ENCODE data around the gene LAMA1.

- TF ChIP-seq, protein P1, sequence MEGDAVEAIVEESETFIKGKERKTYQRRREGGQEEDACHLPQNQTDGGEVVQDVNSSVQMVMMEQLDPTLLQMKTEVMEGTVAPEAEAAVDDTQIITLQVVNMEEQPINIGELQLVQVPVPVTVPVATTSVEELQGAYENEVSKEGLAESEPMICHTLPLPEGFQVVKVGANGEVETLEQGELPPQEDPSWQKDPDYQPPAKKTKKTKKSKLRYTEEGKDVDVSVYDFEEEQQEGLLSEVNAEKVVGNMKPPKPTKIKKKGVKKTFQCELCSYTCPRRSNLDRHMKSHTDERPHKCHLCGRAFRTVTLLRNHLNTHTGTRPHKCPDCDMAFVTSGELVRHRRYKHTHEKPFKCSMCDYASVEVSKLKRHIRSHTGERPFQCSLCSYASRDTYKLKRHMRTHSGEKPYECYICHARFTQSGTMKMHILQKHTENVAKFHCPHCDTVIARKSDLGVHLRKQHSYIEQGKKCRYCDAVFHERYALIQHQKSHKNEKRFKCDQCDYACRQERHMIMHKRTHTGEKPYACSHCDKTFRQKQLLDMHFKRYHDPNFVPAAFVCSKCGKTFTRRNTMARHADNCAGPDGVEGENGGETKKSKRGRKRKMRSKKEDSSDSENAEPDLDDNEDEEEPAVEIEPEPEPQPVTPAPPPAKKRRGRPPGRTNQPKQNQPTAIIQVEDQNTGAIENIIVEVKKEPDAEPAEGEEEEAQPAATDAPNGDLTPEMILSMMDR (IDR thresholded peaks at IDR 0.05), result no peak
- TF ChIP-seq POLR2AphosphoS5 (IDR thresholded peaks at IDR 0.05) (no peak), POLR2A (IDR thresholded peaks at IDR 0.05) (no peak), EP300 (IDR thresholded peaks at IDR 0.05) (no peak)
These were observed 53.3 kb downstream of the LAMA1 start for GRCh38 chr18:7064346-7064745.
